Measurements from ENCODE around the gene NPIPA1. TPM values are rescaled to one million over a fixed set of nuclear protein-coding genes. Genes with fewer than 3 reads are reported as not detected.

The NPIPA1 gene
- total RNA-seq, 4 donors from 2014 or later = 13.5 to 183 (median 59.6) TPM

GRCh38 chr16:14955546-14956231 lies 18.4 kb downstream of the NPIPA1 start:
- Histone ChIP-seq H3K9me3 (no peaks in the 10 kb centered on the region), H3K27ac (no peak overlapping the region), H3K4me3 (no peak overlapping the region), H3K4me1 (no peaks in the 10 kb centered on the region), H3K36me3 (no peaks in the 10 kb centered on the region), H3K27me3 (no peaks in the 10 kb centered on the region)
- TF ChIP-seq CTCF (IDR thresholded peaks at IDR 0.05) (no peak), POLR2A (IDR thresholded peaks at IDR 0.05) (no peak)
- intact Hi-C loops (cut with DNase I; ENCODE audit: low total_unique reads) = no loop called here
- peak in 1 of 2 donors; percentile 56 for DNase-seq

GRCh38 chr16:14957576-14958322 lies 20.5 kb downstream of the NPIPA1 start:
- H3K4me1 ChIP-seq = no peaks in the 10 kb centered on the region
- no peak overlapping the region for H3K4me3 ChIP-seq
- intact Hi-C loops (cut with DNase I; ENCODE audit: low total_unique reads) = no loop called here

DNA sequence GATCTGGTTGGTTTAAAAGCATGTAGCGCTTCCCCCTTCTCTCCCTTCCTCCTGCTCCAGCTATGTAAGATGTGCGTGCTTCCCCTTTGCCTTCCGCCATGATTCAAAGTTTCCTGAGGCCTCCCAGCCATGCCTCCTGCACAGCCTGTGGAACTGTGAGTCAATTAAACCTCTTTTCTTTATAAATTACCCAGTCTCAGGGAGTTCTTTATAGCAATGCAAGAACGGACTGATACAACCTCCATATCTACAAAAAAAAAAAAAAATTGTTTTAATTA lies 21.0 kb downstream of the NPIPA1 start:
- no peak for DNase-seq
- Histone ChIP-seq H3K27me3 (no peaks in the 10 kb centered on the region), H3K27ac (no peak overlapping the region), H3K4me1 (no peaks in the 10 kb centered on the region), H3K4me3 (no peak overlapping the region), H3K9me3 (no peaks in the 10 kb centered on the region), H3K36me3 (no peaks in the 10 kb centered on the region)
- no peak for TF ChIP-seq POLR2A (IDR thresholded peaks at IDR 0.05)
- TF ChIP-seq CTCF (IDR thresholded peaks at IDR 0.05) = no peak
- intact Hi-C loops (cut with DNase I; ENCODE audit: low total_unique reads) = no loop called here

More at GRCh38 chr16:14957576-14958322, 20.5 kb downstream of the NPIPA1 start:
- no peak overlapping the region for H3K27ac ChIP-seq
- TF ChIP-seq CTCF (IDR thresholded peaks at IDR 0.05) (no peak), POLR2A (IDR thresholded peaks at IDR 0.05) (no peak)
- no peaks in the 10 kb centered on the region for H3K36me3 ChIP-seq
- no peaks in the 10 kb centered on the region for H3K27me3 ChIP-seq
- H3K9me3 ChIP-seq = no peaks in the 10 kb centered on the region
- DNase-seq = no peak

DNA sequence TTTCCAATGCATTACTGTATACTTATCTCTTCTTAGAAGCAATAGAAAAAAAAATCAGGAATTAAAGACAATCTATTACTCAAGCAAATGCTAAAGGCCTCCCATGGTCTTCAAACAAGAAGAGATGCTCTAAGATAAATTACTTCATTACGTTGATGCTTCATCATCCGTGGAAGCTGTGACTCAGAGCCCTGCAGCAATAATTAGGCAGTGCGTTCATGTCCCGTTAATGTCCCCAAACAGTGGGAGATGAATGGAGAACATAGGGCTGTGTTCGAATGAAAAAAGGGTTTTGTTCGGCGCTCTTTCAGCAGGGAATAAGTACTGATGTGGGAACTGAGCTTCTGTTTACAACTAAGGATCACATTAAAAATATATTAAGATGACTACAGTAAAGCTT lies 21.7 kb downstream of the NPIPA1 start:
- no peaks in the 10 kb centered on the region for H3K9me3 ChIP-seq
- no peak overlapping the region for H3K27ac ChIP-seq
- no peak for DNase-seq

More for the DNA sequence above, 21.7 kb downstream of the NPIPA1 start:
- intact Hi-C loops (cut with DNase I; ENCODE audit: low total_unique reads) = no loop called here
- Histone ChIP-seq H3K27me3 (no peaks in the 10 kb centered on the region), H3K4me1 (no peaks in the 10 kb centered on the region), H3K4me3 (no peak overlapping the region), H3K36me3 (no peaks in the 10 kb centered on the region)
- TF ChIP-seq CTCF (IDR thresholded peaks at IDR 0.05) = no peak
- TF ChIP-seq POLR2A (IDR thresholded peaks at IDR 0.05) = no peak
